ENCODE measurements around the gene ZFP92.

GRCh38 chrX:153412746-153413720 lies 1.8 kb downstream of the ZFP92 start:
- TF ChIP-seq CTCF (IDR thresholded peaks at IDR 0.05; ENCODE audit: extremely low read depth in 1 of 2, insufficient read depth in 1 of 2, low read depth in 1 of 2, low read length in 2 of 2) (peak in 1 of 2 donors; percentile 2), EZH2 (IDR thresholded peaks at IDR 0.05; ENCODE audit: borderline replicate concordance, low read depth, low read length, severe bottlenecking) (no peak), JUN (IDR thresholded peaks at IDR 0.05; ENCODE audit: borderline replicate concordance, insufficient read depth, insufficient read length, low read depth) (no peak), POLR2A (IDR thresholded peaks at IDR 0.05; ENCODE audit: low read depth, low read length) (no peak), MYC (IDR thresholded peaks at IDR 0.05; ENCODE audit: low read depth, low read length) (no peak), POLR2AphosphoS5 (IDR thresholded peaks at IDR 0.05; ENCODE audit: insufficient read depth, low read depth, low read length) (no peak)

Data from endothelial cell of umbilical vein (primary cell).